ENCODE results near the gene CYP39A1. TPM values are rescaled to one million over a fixed set of nuclear protein-coding genes. Genes with fewer than 3 reads are reported as not detected.

The CYP39A1 gene
- total RNA-seq, 1 donor from 2014 or later, result 1.4 TPM

DNA sequence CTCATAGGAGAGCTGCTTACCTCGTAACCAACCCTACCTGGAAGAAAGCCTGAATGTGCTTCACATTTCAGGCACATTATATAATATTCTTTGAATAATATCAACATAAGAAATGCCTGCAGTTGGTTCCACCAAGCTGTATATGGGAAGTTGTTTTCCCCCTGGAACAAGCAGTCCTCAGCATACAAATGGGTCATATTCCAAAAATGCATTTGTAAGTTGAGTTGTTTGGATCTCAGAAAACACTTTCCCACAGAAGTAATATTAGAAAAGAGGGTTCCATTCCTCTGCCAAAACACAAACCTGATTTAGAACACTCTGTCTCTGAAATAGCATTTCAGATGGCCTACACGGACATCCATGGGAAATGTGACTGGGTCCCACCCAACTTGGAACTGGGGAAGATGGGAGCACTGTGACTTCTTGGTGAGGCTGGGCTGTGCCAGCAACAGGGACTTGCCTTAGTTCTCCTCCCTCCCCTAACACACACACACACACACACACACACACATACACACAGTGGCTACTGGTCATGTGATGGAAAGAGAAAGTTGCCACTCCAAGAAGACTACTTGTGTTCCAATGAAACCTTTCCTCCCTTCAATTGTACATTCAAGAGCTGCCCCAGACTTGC is 150.0 kb downstream of the CYP39A1 start:
- intact Hi-C loops (cut with DNase I), result no loop called here

DNA sequence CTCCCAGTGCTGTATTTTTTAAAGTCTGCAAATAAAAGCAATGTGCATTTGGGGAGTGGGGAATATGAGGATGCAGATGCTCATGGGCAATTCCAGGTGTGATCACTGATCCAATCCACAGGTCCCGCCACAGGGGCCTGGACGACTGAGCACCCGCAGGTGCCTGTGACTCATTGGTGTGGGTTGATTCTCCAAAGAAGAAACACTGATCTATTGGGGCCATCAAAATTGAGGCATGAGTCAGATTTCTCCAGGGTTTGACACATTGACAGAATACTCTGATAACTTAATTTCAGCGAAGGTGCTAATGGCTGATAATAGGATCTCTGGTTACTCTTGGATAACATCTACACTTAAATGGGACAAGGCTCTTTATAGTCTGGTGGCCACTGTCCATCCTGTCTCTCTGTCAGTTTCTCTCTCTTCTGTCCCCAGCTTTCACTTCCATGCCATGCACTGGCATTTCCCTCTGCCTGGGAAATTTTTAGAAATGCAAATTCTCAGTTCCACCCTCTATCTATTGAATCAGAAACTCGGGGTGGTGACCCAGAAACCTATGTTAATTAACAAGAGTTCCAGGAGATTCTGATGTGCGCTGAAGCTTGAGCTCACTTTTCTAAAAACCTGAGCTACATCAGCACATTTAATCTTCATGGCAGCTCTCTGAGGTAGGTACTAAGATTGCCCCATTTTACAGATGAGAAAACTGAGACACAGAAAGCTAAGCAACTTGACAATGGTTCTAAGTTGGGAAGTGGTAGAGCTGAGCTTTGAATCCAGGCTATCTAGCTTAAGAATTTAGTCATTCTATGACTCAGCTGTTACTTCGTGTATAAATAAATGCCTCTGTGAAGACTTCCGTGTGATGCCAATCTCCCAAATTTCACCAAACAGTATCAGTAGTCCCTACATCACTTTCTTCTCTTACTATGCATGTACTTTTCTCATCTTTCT is 151.2 kb downstream of the CYP39A1 start:
- H3K4me1 ChIP-seq, result peaks cover 6 to 34% of the 10 kb centered on the region in 2 donors
- TF ChIP-seq, protein P1, sequence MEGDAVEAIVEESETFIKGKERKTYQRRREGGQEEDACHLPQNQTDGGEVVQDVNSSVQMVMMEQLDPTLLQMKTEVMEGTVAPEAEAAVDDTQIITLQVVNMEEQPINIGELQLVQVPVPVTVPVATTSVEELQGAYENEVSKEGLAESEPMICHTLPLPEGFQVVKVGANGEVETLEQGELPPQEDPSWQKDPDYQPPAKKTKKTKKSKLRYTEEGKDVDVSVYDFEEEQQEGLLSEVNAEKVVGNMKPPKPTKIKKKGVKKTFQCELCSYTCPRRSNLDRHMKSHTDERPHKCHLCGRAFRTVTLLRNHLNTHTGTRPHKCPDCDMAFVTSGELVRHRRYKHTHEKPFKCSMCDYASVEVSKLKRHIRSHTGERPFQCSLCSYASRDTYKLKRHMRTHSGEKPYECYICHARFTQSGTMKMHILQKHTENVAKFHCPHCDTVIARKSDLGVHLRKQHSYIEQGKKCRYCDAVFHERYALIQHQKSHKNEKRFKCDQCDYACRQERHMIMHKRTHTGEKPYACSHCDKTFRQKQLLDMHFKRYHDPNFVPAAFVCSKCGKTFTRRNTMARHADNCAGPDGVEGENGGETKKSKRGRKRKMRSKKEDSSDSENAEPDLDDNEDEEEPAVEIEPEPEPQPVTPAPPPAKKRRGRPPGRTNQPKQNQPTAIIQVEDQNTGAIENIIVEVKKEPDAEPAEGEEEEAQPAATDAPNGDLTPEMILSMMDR (IDR thresholded peaks at IDR 0.05), result no peak
- no peaks in the 10 kb centered on the region for H3K36me3 ChIP-seq
- intact Hi-C loops (cut with DNase I), result no loop called here
- no peak overlapping the region for H3K4me3 ChIP-seq
- no peaks in the 10 kb centered on the region for H3K9me3 ChIP-seq
- no peak for DNase-seq (ENCODE audit: low spot score in 2 of 2)
- no peaks in the 10 kb centered on the region for H3K27me3 ChIP-seq
- H3K27ac ChIP-seq, result peak overlapping the region; percentile 86 to 91

More for the DNA sequence above, 150.0 kb downstream of the CYP39A1 start:
- peak overlapping the region; percentile 86 to 91 for H3K27ac ChIP-seq
- no peaks in the 10 kb centered on the region for H3K9me3 ChIP-seq
- H3K4me3 ChIP-seq, result no peak overlapping the region
- H3K36me3 ChIP-seq, result no peaks in the 10 kb centered on the region
- H3K4me1 ChIP-seq, result peaks cover 6 to 36% of the 10 kb centered on the region in 2 donors
- H3K27me3 ChIP-seq, result no peaks in the 10 kb centered on the region
- TF ChIP-seq, protein P1 (IDR thresholded peaks at IDR 0.05), result no peak
- peak in 1 of 2 donors; percentile 88 for DNase-seq (ENCODE audit: low spot score in 2 of 2)

DNA sequence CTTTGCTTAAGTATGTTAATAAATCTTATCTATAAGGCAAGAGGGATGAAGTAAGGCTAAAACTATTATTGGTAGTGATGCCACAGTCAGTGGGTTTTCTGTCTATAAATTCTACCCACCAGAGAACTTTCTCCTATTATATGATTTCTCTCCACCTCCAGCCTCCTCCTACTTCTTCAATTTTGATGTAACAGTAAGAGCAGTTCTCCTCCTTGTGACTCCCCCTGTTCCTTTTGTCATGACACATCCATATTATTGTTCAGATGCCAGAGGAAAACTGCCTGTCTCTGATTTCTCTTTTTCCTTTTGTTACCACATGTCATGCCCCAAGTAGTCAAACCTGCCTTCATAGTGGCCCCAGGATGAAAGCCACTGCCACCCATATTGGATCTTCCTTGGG is 152.2 kb downstream of the CYP39A1 start:
- Histone ChIP-seq H3K4me3 (no peak overlapping the region), H3K4me1 (peaks cover 6 to 31% of the 10 kb centered on the region in 2 donors), H3K27ac (peak overlapping the region; percentile 86 to 91), H3K9me3 (no peaks in the 10 kb centered on the region), H3K27me3 (no peaks in the 10 kb centered on the region), H3K36me3 (no peaks in the 10 kb centered on the region)
- DNase-seq (ENCODE audit: low spot score in 2 of 2), result no peak
- TF ChIP-seq, protein P1 (IDR thresholded peaks at IDR 0.05), result no peak
- intact Hi-C loops (cut with DNase I), result no loop called here

Other genes with a start within 250 kb of the CYP39A1 start
- gene RCAN2, start 161.4 kb downstream of the CYP39A1 start, total RNA-seq, result 83.4 TPM
- gene SLC25A27, start 157 bp upstream of the CYP39A1 start, total RNA-seq, result 11.7 TPM
- 0.53 TPM for gene TDRD6, start 35.1 kb upstream of the CYP39A1 start, total RNA-seq
- gene PLA2G7, start 82.6 kb upstream of the CYP39A1 start, total RNA-seq, result 2.1 TPM
- not detected for gene ANKRD66, start 94.1 kb upstream of the CYP39A1 start, total RNA-seq
- not detected for gene MEP1A, start 140.6 kb upstream of the CYP39A1 start, total RNA-seq